HL-60 (cell line): ENCODE results near the gene PON1.

Source experiments
- DNase-seq, 2 experiments: peaks; one replicate each; pipeline ENCODE4 v3.0.0-alpha.2; 2010 to 2020; ENCODE audit warnings: low read depth in 1 of 2, low spot score in 1 of 2
- H3K27ac ChIP-seq: fragments of 250-450 bp; sonication (Bioruptor Pico); replicated peaks from 2 replicates; pipeline ENCODE4 v1.5.1; 2020; ENCODE audit warnings: mild to moderate bottlenecking, moderate library complexity
- H3K27me3 ChIP-seq: fragments of 250-450 bp; sonication (Bioruptor Pico); 2 replicates; pipeline ENCODE4 v1.5.1; 2021; ENCODE audit warnings: mild to moderate bottlenecking, moderate library complexity; ENCODE audit not compliant: insufficient read depth, poor library complexity, severe bottlenecking
- H3K4me3 ChIP-seq: replicated peaks from 2 replicates; pipeline ENCODE4 v1.5.1; 2011; ENCODE audit warnings: mild to moderate bottlenecking, control low read depth, low read length; ENCODE audit not compliant: insufficient read depth
- CTCF ChIP-seq: IDR thresholded peaks from one replicate; pipeline ENCODE4 v1.5.1; 2011; ENCODE audit warnings: low read length, control low read depth, inconsistent platforms; ENCODE audit not compliant: insufficient read depth
- GABPA ChIP-seq: IDR thresholded peaks from 2 replicates; pipeline ENCODE4 v1.6.1; 2012; ENCODE audit warnings: low read depth
- POLR2AphosphoS5 ChIP-seq: IDR thresholded peaks from 2 replicates; pipeline ENCODE4 v1.6.1; 2012; ENCODE audit warnings: low read depth
- REST ChIP-seq: IDR thresholded peaks from 2 replicates; pipeline ENCODE4 v1.6.1; 2012; ENCODE audit warnings: low read depth; ENCODE audit not compliant: insufficient replicate concordance
- SPI1 ChIP-seq: IDR thresholded peaks from 2 replicates; pipeline ENCODE4 v1.6.1; 2012; ENCODE audit warnings: low read depth, mild to moderate bottlenecking, borderline replicate concordance

PON1 gene

GRCh38 chr7:95317546-95317945 is 6.8 kb downstream of the PON1 start:
- TF ChIP-seq SPI1 (no peak), REST (no peak), CTCF (no peak), POLR2AphosphoS5 (no peak), GABPA (no peak)
- no peak overlapping the region for H3K27ac ChIP-seq
- DNase-seq = no peak

GRCh38 chr7:95316588-95316987 is 7.7 kb downstream of the PON1 start:
- H3K27ac ChIP-seq = no peak overlapping the region
- DNase-seq = no peak
- no peak for TF ChIP-seq POLR2AphosphoS5
- TF ChIP-seq GABPA = no peak
- no peak for TF ChIP-seq CTCF
- TF ChIP-seq SPI1 = no peak
- TF ChIP-seq REST = no peak
- H3K27me3 ChIP-seq = no peaks in the 10 kb centered on the region
- no peak overlapping the region for H3K4me3 ChIP-seq

More at GRCh38 chr7:95317546-95317945, 6.8 kb downstream of the PON1 start:
- no peaks in the 10 kb centered on the region for H3K27me3 ChIP-seq
- no peak overlapping the region for H3K4me3 ChIP-seq

- TF ChIP-seq POLR2AphosphoS5 (no peak), REST (no peak), GABPA (no peak), SPI1 (no peak), CTCF (no peak)
- no peak overlapping the region for H3K4me3 ChIP-seq
- no peak overlapping the region for H3K27ac ChIP-seq
- no peaks in the 10 kb centered on the region for H3K27me3 ChIP-seq
- no peak for DNase-seq
Measured at GRCh38 chr7:95312561-95312960, 11.8 kb downstream of the PON1 start.
